OCI-LY7 (cell line): ENCODE measurements around the gene FOXF2.

ENCODE experiments used
- CTCF ChIP-seq: fragments of 200-600 bp; sonication (generic); conservative IDR thresholded peaks from 2 replicates; pipeline ENCODE4 v1.5.1; 2014; ENCODE audit warnings: mild to moderate bottlenecking, antibody characterized with exemption, low read length, moderate library complexity, mixed read lengths
- EZH2phosphoT487 ChIP-seq: fragments of 200-600 bp; sonication (generic); IDR thresholded peaks from 2 replicates; pipeline ENCODE4 v1.6.1; 2018; ENCODE audit warnings: low read depth, borderline replicate concordance, mild to moderate bottlenecking, mixed run types, antibody characterized with exemption, low read length, moderate library complexity, mixed read lengths

GRCh38 chr6:1406306-1407072 lies 17.1 kb downstream of the FOXF2 start:
- TF ChIP-seq CTCF = no peak
- no peak for TF ChIP-seq EZH2phosphoT487
